Esophagus squamous epithelium (tissue), 4 donors: ENCODE measurements around the gene ZKSCAN3.

ENCODE experiments used
- CTCF ChIP-seq, 6 experiments: fragments of 450-650 bp in 4 of 6; fragments of 200-600 bp in 2 of 6; sonication (generic) in 2 of 6; IDR thresholded peaks; one replicate each; pipeline ENCODE4 v1.5.1; 2016 to 2019; ENCODE audit warnings: antibody characterized with exemption in 6 of 6, mild to moderate bottlenecking in 4 of 6, moderate library complexity in 4 of 6
- POLR2A ChIP-seq, 4 donors: fragments of 450-650 bp; IDR thresholded peaks; one replicate each; pipeline ENCODE4 v1.6.1; 2017; ENCODE audit warnings: antibody characterized with exemption in 4 of 4, mild to moderate bottlenecking in 4 of 4, moderate library complexity in 3 of 4

GRCh38 chr6:28384143-28384533 lies 34.4 kb downstream of the ZKSCAN3 start:
- no peak for TF ChIP-seq CTCF (IDR thresholded peaks at IDR 0.05)
- no peak for TF ChIP-seq POLR2A (IDR thresholded peaks at IDR 0.05)
